ENCODE data around the gene NR2C2AP.

DNA sequence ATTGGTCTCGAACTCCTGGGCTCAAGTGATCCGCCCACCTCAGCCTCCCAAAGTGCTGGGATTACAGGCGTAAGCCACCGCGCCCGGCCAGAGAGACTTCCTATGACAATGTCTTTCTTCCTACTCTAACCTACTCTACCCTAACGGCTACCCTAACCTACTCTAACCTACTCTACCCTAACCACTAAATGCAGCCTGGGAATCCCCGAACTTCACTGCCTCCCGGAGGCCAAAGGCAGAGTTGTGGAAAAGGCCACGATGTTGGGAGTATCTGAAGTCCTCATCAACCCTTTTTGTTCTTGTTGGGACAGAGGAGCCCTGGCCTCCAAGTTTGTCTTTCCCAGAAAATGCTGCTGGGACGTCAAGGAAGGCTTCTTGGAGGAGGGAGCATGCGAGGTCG lies 967 bp upstream of the NR2C2AP start:
- no peak for TF ChIP-seq POLR2A (IDR thresholded peaks at IDR 0.05)
- TF ChIP-seq, protein P1, sequence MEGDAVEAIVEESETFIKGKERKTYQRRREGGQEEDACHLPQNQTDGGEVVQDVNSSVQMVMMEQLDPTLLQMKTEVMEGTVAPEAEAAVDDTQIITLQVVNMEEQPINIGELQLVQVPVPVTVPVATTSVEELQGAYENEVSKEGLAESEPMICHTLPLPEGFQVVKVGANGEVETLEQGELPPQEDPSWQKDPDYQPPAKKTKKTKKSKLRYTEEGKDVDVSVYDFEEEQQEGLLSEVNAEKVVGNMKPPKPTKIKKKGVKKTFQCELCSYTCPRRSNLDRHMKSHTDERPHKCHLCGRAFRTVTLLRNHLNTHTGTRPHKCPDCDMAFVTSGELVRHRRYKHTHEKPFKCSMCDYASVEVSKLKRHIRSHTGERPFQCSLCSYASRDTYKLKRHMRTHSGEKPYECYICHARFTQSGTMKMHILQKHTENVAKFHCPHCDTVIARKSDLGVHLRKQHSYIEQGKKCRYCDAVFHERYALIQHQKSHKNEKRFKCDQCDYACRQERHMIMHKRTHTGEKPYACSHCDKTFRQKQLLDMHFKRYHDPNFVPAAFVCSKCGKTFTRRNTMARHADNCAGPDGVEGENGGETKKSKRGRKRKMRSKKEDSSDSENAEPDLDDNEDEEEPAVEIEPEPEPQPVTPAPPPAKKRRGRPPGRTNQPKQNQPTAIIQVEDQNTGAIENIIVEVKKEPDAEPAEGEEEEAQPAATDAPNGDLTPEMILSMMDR (IDR thresholded peaks at IDR 0.05): no peak

All from sigmoid colon (tissue), 3 donors.